Activated T-helper 1 cell treated with anti-CD3 and anti-CD28 coated beads, Interleukin-12 subunit alpha, Interleukin-12 subunit beta, Interleukin-2, Interleukin-4 antibody, amounts not matched to agents 30 ng/mL and 10 ng/mL and 1 ng/mL, durations not matched to agents 14 hours and 24 hours and 36 hours (primary cell): Measurements from ENCODE around the gene RADIL. TPM values are rescaled to one million over a fixed set of nuclear protein-coding genes. Genes with fewer than 3 reads are reported as not detected.
"Not testable (repeated sequence)": the region's sequence is repeated elsewhere in the genome, so short reads cannot be mapped to it uniquely, and the experiment has no call there.

Experiments used
- DNase-seq: peaks from one replicate; pipeline ENCODE4 v3.0.0; 2021; ENCODE audit warnings: low spot score
- H3K27ac Mint-ChIP-seq: one replicate; pipeline ENCODE4 v1.8.0; 2021; ENCODE audit warnings: mild to moderate bottlenecking, mixed read lengths
- H3K27me3 Mint-ChIP-seq: one replicate; pipeline ENCODE4 v1.8.0; 2022; ENCODE audit warnings: mild to moderate bottlenecking, moderate library complexity, mixed read lengths; ENCODE audit not compliant: insufficient read depth
- H3K36me3 Mint-ChIP-seq: one replicate; pipeline ENCODE4 v1.8.0; 2021; ENCODE audit warnings: low read depth, mixed read lengths
- H3K4me1 Mint-ChIP-seq: one replicate; pipeline ENCODE4 v1.8.0; 2021; ENCODE audit warnings: low read depth, mixed read lengths
- H3K4me3 Mint-ChIP-seq: one replicate; pipeline ENCODE4 v1.8.0; 2021; ENCODE audit warnings: mild to moderate bottlenecking, moderate library complexity, mixed read lengths
- H3K9me3 Mint-ChIP-seq: one replicate; pipeline ENCODE4 v1.8.0; 2021; ENCODE audit warnings: mixed read lengths
- intact Hi-C: fragments of 100-400 bp; cut with micrococcal nuclease; formaldehyde crosslinking; loops from one replicate; pipeline ENCODE4 v1.15.1; 2024
- total RNA-seq: library from RNA; stranded (reverse); gene quantifications from 2 replicates; pipeline ENCODE4 v1.2.3, GENCODE V29; 2022

The RADIL gene
- total RNA-seq, 1 donor from 2014 or later = 0.26 TPM

DNA sequence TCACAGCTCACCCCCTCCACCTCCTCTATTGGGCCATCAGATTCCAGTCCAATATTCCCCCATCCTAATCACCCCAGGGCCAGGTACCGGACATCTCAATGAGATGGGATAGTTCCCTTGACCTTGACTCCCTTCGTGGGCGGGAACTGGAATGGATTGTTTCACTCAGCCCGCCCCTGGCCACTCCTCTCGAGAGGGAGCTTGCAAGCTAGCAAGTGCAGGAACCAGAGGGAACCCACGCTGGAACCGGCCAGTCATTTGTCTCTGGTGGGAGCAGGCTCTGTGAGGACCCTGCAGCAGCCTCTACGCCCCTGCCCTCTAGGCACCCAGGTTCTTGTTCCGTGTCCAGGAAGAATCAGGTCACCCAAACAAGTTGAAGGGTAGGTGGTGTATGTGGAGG is 11.0 kb upstream of the RADIL start:
- no peak overlapping the region for H3K4me3 Mint-ChIP-seq
- H3K27me3 Mint-ChIP-seq = no peaks in the 10 kb centered on the region
- H3K9me3 Mint-ChIP-seq = peaks cover 4% of the 10 kb centered on the region
- no peak overlapping the region for H3K27ac Mint-ChIP-seq
- DNase-seq = no peak
- no peaks in the 10 kb centered on the region for H3K4me1 Mint-ChIP-seq
- H3K36me3 Mint-ChIP-seq = no peaks in the 10 kb centered on the region
- intact Hi-C loops = no loop called here

DNA sequence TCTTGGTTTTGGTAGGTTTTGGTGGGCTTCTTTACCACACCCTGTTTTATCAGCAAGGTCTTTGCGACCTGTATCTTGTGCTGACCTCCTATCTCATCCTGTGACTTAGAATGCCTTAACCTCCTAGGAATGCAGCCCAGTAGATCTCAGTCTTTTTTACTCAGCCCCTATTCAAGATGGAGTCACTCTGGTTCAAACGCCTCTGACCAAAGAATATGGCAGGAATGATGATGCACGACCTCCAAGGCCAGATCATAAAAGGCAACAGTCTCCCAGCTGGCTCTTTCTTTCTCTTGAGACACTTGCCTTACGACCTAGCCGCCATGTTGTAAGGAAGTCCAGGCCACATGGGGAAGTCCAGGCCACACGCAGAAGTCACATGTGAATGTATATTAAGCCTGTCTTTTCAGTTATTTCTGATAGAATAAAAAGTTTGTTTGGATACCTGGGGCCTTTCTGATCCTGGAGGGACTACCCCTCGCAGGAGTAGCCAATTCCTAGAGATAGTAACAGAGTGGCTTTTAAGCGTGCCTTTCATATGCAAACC is 10.5 kb upstream of the RADIL start:
- no peak for DNase-seq
- H3K4me1 Mint-ChIP-seq = no peaks in the 10 kb centered on the region
- H3K27ac Mint-ChIP-seq = no peak overlapping the region
- no peaks in the 10 kb centered on the region for H3K27me3 Mint-ChIP-seq
- intact Hi-C loops = no loop called here
- H3K4me3 Mint-ChIP-seq = no peak overlapping the region
- H3K36me3 Mint-ChIP-seq = no peaks in the 10 kb centered on the region
- peaks cover 4% of the 10 kb centered on the region for H3K9me3 Mint-ChIP-seq

DNA sequence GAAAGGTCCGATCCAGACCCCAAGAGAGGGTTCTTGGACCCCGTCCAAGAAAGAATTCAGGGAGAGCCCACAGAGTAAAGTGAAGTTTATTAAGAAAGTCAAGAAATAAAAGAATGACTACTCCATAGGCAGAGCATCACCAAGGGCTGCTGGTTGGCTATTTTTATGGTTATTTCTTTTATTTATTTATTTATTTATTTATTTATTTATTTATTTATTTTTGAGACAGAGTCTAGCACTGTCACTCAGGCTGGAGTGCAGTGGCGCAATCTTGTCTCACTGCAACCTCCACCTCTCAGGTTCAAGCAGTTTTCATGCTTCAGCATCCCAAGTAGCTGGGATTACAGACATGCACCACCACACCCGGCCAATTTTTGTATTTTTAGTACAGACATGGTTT is 9.7 kb upstream of the RADIL start:
- H3K4me3 Mint-ChIP-seq, H3K27ac Mint-ChIP-seq, intact Hi-C loops, H3K36me3 Mint-ChIP-seq, H3K4me1 Mint-ChIP-seq, H3K27me3 Mint-ChIP-seq, DNase-seq, H3K9me3 Mint-ChIP-seq: not testable (repeated sequence)

DNA sequence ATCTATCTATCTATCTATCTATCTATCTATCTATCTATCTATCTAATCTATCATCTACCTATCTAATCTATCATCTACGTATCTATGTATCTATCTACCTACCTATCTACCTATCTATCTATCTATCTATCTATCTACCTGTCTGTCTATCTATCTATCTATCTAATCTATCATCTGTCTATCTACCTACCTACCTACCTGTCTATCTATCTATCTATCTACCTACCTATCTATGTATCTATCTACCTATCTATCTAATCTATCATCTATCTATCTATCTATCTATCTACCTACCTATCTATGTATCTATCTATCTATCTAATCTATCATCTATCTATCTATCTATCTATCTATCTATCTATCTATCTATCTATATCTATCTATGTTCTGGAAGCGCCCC is 8.0 kb upstream of the RADIL start:
- H3K4me3 Mint-ChIP-seq, H3K9me3 Mint-ChIP-seq, H3K4me1 Mint-ChIP-seq, intact Hi-C loops, DNase-seq, H3K36me3 Mint-ChIP-seq, H3K27ac Mint-ChIP-seq, H3K27me3 Mint-ChIP-seq: not testable (repeated sequence)

DNA sequence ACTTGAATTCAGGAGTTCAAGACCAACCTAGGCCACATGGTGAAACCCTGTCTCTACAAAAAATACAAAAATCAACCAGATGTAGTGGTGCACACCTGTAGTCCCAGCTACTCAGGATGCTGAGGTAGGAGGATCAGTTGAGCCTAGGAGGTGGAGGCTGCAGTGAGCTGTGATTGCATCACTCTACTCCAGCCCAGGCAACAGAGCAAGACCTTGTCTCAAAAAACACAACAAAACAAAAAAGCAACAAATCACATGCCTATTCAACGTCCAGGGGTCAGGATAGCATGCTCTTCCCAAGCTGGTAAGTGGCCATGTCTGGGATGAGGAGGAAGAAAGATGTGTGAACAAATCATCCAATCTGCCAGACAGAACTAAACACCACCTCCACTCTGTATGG is 6.2 kb upstream of the RADIL start:
- Mint-ChIP-seq H3K4me3 (no peak overlapping the region), H3K27me3 (peaks cover 2% of the 10 kb centered on the region), H3K36me3 (no peaks in the 10 kb centered on the region), H3K9me3 (peaks cover 4% of the 10 kb centered on the region), H3K4me1 (no peaks in the 10 kb centered on the region), H3K27ac (no peak overlapping the region)
- intact Hi-C loops = loop anchor here (10.0 kb wide), 1 partner anchor 275 kb away; no protein-coding TSS in a partner anchor
- no peak for DNase-seq

DNA sequence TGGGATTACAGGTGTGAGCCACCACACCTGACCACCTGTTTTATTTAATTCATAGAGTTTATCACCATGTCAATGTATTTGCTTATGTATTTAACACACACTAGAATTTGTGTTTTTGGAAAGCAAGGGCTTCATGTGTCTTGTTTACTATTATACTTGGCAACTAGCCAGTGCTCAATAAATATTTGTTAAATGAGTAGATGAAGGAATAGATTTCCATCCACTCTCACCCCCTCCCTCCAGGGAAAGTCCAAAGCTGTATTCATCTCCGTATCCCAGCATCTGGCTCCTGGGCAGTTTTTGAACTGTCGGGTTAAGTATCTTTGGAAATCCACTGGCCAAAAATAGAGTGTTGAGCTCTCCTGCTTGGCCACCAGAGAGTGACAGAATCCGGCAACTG is 4.6 kb upstream of the RADIL start:
- no peak for DNase-seq
- H3K27ac Mint-ChIP-seq = no peak overlapping the region
- H3K9me3 Mint-ChIP-seq = no peaks in the 10 kb centered on the region
- no peaks in the 10 kb centered on the region for H3K36me3 Mint-ChIP-seq
- H3K4me3 Mint-ChIP-seq = no peak overlapping the region
- H3K27me3 Mint-ChIP-seq = peaks cover 7% of the 10 kb centered on the region
- intact Hi-C loops = loop anchor here (10.0 kb wide), 1 partner anchor 273 kb away; no protein-coding TSS in a partner anchor
- H3K4me1 Mint-ChIP-seq = no peaks in the 10 kb centered on the region

DNA sequence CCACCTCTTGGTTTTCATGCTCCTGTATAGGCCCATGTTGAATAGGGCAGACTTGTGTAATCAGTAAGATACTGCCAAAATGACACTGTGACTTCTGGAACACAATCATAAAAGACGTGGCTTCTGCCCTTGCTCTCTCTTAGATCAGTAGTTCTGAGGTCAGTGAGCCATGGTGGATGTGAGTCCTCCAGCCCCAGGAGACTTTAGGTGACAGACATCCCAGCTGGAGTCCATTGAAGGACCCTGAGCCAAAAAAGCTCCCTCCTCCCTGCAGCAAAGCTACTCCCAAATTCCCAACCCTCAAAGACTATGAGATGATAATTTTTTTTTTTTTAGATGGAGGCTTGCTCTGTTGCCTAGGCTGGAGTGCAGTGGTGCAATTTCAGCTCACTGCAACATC is 3.2 kb upstream of the RADIL start:
- no peak for DNase-seq
- intact Hi-C loops = loop anchor here (10.0 kb wide), 1 partner anchor 272 kb away; no protein-coding TSS in a partner anchor
- Mint-ChIP-seq H3K36me3 (no peaks in the 10 kb centered on the region), H3K4me3 (no peak overlapping the region), H3K27me3 (peaks cover 20% of the 10 kb centered on the region), H3K9me3 (no peaks in the 10 kb centered on the region), H3K4me1 (peaks cover 8% of the 10 kb centered on the region), H3K27ac (no peak overlapping the region)

DNA sequence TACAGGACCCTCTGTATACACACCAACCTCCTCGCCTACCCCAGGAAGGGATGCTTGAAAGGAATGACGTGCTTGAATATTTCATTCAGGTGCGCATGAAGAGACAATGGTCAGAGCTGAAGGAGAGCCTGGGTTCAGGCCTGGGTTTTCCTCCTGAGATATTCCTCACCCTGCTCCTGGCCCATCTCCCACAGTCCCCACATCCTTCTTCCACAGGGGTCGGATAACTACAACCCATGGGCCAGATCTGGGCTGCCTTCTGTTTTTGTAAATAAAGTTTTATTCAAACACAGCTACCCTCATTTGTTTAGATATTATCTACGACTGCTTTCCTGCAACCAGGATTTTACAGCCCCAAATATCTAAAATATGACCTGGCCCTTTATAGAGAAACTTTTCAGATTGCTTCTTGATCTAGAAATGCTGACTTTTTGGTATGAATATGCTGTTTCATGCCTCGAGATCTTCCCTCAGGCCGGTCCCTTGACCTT is 1.8 kb upstream of the RADIL start:
- peaks cover 8% of the 10 kb centered on the region for H3K4me1 Mint-ChIP-seq
- no peaks in the 10 kb centered on the region for H3K36me3 Mint-ChIP-seq
- no peak for DNase-seq
- H3K9me3 Mint-ChIP-seq = no peaks in the 10 kb centered on the region
- intact Hi-C loops = loop anchor here (10.0 kb wide), 1 partner anchor 271 kb away; no protein-coding TSS in a partner anchor
- no peak overlapping the region for H3K27ac Mint-ChIP-seq
- H3K4me3 Mint-ChIP-seq = no peak overlapping the region
- H3K27me3 Mint-ChIP-seq = peaks cover 26% of the 10 kb centered on the region

DNA sequence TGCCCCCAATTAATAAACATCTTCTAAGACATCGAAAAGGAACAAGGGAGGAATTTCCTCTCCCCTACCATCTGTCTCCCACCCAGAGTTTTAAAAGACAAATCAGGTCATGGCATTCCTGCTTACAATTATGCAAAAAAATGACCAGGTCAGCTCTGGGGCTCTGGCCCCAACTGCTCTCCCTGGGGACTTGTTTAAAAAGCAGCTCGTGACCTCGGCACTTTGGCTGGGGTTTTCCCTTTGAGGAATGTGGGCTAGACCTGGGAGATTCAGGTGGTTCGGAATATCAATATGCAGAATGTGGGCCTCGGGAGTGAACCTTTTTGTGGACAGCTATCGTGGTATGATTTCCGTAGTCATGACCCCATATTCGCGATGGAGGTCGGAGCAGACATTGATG is 648 bp upstream of the RADIL start:
- Mint-ChIP-seq H3K27ac (no peak overlapping the region), H3K36me3 (no peaks in the 10 kb centered on the region), H3K4me3 (no peak overlapping the region), H3K4me1 (peaks cover 8% of the 10 kb centered on the region), H3K27me3 (peaks cover 26% of the 10 kb centered on the region), H3K9me3 (no peaks in the 10 kb centered on the region)
- intact Hi-C loops = loop anchor here (10.0 kb wide), 1 partner anchor 269 kb away; no protein-coding TSS in a partner anchor
- no peak for DNase-seq

DNA sequence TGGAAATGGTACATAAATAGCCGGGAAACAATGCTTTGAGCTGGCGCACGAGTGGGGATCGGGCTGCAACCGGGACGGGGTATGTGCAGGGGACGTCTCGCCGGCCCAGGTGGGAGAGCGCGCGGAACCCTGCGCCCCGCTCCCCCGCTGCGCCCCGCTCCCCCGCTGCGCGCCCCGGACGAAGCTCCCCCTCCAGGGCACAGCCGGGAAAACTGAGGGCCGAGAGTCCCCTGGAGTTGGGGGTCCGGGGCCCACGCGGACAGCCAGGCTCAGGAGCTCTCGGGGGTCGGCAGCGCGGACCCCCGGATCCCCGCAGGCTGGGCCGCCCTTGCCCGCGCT is 514 bp downstream of the RADIL start:
- Mint-ChIP-seq H3K4me3 (peak overlapping the region; percentile 34), H3K27ac (no peak overlapping the region), H3K9me3 (no peaks in the 10 kb centered on the region), H3K4me1 (peaks cover 8% of the 10 kb centered on the region), H3K27me3 (peaks cover 26% of the 10 kb centered on the region), H3K36me3 (no peaks in the 10 kb centered on the region)
- no peak for DNase-seq
- intact Hi-C loops = loop anchor here (1.0 to 10.0 kb wide), 3 partner anchors 84 to 268 kb away; no protein-coding TSS in a partner anchor

DNA sequence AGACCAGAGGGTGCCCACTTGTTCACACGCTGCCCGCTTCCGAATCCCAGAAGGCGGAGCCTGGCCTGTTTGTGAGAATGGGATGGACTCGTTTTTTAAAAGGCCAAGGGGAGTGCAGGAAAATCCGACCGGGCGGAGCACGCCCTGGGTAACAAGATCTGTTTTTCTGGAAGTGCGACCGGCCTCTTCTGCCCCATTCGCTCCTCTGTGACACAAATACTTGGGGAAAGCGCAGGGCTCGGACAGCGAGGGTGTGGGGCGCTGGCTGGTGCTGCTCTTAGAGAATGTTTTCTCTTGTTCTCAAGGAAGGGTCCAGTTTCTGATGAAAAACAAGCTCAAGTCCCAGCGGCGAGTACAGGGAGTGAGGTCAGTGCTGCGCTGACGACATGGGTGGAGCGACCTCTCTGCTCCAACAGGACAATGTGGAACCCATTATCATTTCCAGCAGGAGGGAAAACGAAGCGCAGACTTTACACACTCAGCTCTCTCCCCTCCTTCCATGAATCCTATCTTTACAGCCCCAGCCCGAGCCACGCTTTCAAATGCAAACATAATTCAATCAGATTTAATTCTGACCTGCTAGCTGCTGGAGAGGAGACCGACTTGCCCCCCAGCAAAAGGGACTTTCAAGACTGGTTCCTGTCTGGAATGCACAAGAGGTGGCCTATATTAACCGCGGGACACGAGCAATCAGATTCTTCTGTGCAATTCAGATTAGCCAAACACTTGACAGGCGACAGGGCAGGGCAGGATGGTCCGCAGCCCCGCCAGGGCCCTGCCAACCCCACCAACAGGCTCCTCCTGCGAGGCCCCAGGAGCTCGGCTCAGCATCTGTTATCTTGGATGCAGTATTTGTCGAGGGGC is 1.1 kb downstream of the RADIL start:
- peaks cover 8% of the 10 kb centered on the region for H3K4me1 Mint-ChIP-seq
- H3K9me3 Mint-ChIP-seq = no peaks in the 10 kb centered on the region
- no peak for DNase-seq
- intact Hi-C loops = loop anchor here (1.0 to 10.0 kb wide), 3 partner anchors 84 to 268 kb away; no protein-coding TSS in a partner anchor
- peak overlapping the region; percentile 34 for H3K4me3 Mint-ChIP-seq
- peaks cover 26% of the 10 kb centered on the region for H3K27me3 Mint-ChIP-seq
- no peak overlapping the region for H3K27ac Mint-ChIP-seq
- no peaks in the 10 kb centered on the region for H3K36me3 Mint-ChIP-seq

DNA sequence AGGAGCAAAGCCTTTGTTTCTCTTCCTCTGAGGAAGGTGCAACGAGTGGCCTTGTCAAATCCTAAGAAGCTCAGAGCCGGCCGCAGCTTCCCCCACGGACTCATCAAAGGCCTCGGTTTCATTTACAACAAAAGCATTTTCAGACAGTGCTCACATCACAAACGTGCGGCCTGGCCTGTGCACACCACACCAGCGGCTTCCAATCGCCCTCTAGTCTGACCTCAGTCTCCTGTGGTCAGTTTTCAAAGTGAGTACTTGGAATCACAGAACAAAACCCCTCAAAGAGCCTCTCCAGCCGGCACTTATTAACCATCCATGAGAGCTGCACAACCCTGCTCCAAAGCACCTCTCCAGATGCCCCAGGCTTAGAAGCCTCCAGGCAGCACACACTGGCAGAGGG is 3.3 kb downstream of the RADIL start:
- peaks cover 8% of the 10 kb centered on the region for H3K4me1 Mint-ChIP-seq
- no peaks in the 10 kb centered on the region for H3K36me3 Mint-ChIP-seq
- intact Hi-C loops = loop anchor here (10.0 kb wide), 1 partner anchor 265 kb away; no protein-coding TSS in a partner anchor
- no peak overlapping the region for H3K27ac Mint-ChIP-seq
- H3K27me3 Mint-ChIP-seq = peaks cover 25% of the 10 kb centered on the region
- H3K4me3 Mint-ChIP-seq = no peak overlapping the region
- DNase-seq = no peak
- no peaks in the 10 kb centered on the region for H3K9me3 Mint-ChIP-seq

DNA sequence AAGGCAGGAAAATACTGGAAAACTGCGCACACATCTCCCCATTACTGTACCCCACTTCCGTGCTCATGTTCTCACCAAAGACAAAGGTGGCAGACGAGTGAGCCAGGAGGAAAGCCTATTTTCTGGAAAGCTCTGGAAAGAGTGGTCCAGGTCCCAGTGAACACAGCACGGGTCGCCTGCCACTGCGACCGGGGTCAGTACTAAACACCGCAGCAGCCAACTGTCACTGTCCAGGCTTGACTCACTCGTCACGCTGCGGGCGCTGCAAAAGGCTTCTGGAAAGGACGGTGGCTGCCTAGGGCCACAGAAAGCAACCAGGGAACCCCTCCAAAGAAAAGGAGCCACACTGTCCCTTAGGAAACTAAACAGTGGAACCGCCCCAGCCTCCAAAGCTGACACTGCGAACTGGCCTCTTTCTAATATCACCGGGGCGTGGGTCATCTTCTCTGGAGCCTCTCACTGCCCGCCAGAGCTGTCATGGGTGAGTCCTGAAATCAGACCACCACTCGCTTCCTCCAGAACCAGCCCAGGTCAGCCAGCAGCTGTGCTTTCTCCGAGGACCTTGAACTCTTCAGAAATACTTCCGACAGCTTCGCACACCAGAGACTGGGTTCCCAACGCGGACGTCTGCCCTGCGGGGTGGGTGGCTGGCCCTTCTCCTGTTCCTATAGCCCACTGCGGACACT is 4.0 kb downstream of the RADIL start:
- intact Hi-C loops = loop anchor here (10.0 kb wide), 1 partner anchor 265 kb away; no protein-coding TSS in a partner anchor
- H3K27ac Mint-ChIP-seq = no peak overlapping the region
- H3K27me3 Mint-ChIP-seq = peaks cover 24% of the 10 kb centered on the region
- H3K9me3 Mint-ChIP-seq = no peaks in the 10 kb centered on the region
- no peak for DNase-seq
- no peak overlapping the region for H3K4me3 Mint-ChIP-seq
- peaks cover 8% of the 10 kb centered on the region for H3K4me1 Mint-ChIP-seq
- no peaks in the 10 kb centered on the region for H3K36me3 Mint-ChIP-seq
